NCI-H2196 (cell line): ENCODE results near the gene DENND5B.
"Not testable (repeated sequence)": the region's sequence is repeated elsewhere in the genome, so short reads cannot be mapped to it uniquely, and the experiment has no call there.

Experiments used
- DNase-seq: peaks from one replicate; lab custom pipeline; 2025; ENCODE audit not compliant: unreplicated experiment; lab: John Stamatoyannopoulos, UW

Gene DENND5B

GRCh38 chr12:31476437-31476836 is 114.5 kb downstream of the DENND5B start:
- no peak for DNase-seq

- DNase-seq: not testable (repeated sequence)
These were observed 115.3 kb downstream of the DENND5B start for GRCh38 chr12:31475610-31476009.

- no peak for DNase-seq
These were observed 116.2 kb downstream of the DENND5B start for GRCh38 chr12:31474751-31475150.

- DNase-seq: no peak
These were observed 119.1 kb downstream of the DENND5B start for GRCh38 chr12:31471823-31472222.

GRCh38 chr12:31471051-31471450 is 119.9 kb downstream of the DENND5B start:
- DNase-seq: no peak

GRCh38 chr12:31470459-31470858 is 120.5 kb downstream of the DENND5B start:
- no peak for DNase-seq

GRCh38 chr12:31466768-31467167 is 124.2 kb downstream of the DENND5B start:
- DNase-seq: no peak

- no peak for DNase-seq
These were observed 125.9 kb downstream of the DENND5B start for GRCh38 chr12:31465002-31465401.

- no peak for DNase-seq
These were observed 130.9 kb downstream of the DENND5B start for GRCh38 chr12:31460024-31460423.

GRCh38 chr12:31456562-31456961 is 134.4 kb downstream of the DENND5B start:
- no peak for DNase-seq

GRCh38 chr12:31444736-31445135 is 146.2 kb downstream of the DENND5B start:
- DNase-seq: no peak

GRCh38 chr12:31440586-31440985 is 150.3 kb downstream of the DENND5B start:
- no peak for DNase-seq

GRCh38 chr12:31440134-31440533 is 150.8 kb downstream of the DENND5B start:
- no peak for DNase-seq

GRCh38 chr12:31431721-31432240 is 159.2 kb downstream of the DENND5B start:
- DNase-seq: no peak

- DNase-seq: no peak
These were observed 167.5 kb downstream of the DENND5B start for GRCh38 chr12:31423405-31423804.

- no peak for DNase-seq
These were observed 178.6 kb downstream of the DENND5B start for GRCh38 chr12:31412292-31412801.

- no peak for DNase-seq
These were observed 182.2 kb downstream of the DENND5B start for GRCh38 chr12:31408763-31409162.

- no peak for DNase-seq
These were observed 183.4 kb downstream of the DENND5B start for GRCh38 chr12:31407562-31407961.

- no peak for DNase-seq
These were observed 184.6 kb downstream of the DENND5B start for GRCh38 chr12:31406345-31406744.

- DNase-seq: no peak
These were observed 185.9 kb downstream of the DENND5B start for GRCh38 chr12:31405021-31405420.

GRCh38 chr12:31403099-31403607 is 187.8 kb downstream of the DENND5B start:
- peak; percentile 69 for DNase-seq

- DNase-seq: no peak
These were observed 197.9 kb downstream of the DENND5B start for GRCh38 chr12:31393004-31393550.

- DNase-seq: no peak
These were observed 199.9 kb downstream of the DENND5B start for GRCh38 chr12:31390991-31391390.
